HEK293 (cell line): ENCODE results near the gene SYNJ2.

ENCODE experiments used
- HOXD13 ChIP-seq: sonication (generic); formaldehyde crosslinking; IDR thresholded peaks from 2 replicates; pipeline ENCODE4 v1.8.0; 2022; ENCODE audit warnings: missing genetic modification reagents, borderline replicate concordance
- MYNN ChIP-seq: fragments of 450-650 bp; formaldehyde crosslinking; IDR thresholded peaks from 2 replicates; pipeline ENCODE4 v1.5.1; 2016; ENCODE audit warnings: missing biosample characterization, missing genetic modification characterization, borderline replicate concordance
- OVOL3 ChIP-seq: fragments of 450-650 bp; formaldehyde crosslinking; IDR thresholded peaks from 2 replicates; pipeline ENCODE4 v1.5.1; 2016; ENCODE audit warnings: missing biosample characterization, missing genetic modification characterization
- SP3 ChIP-seq: fragments of 450-650 bp; formaldehyde crosslinking; IDR thresholded peaks from 2 replicates; pipeline ENCODE4 v1.5.1; 2016; ENCODE audit warnings: missing biosample characterization, missing genetic modification characterization
- WT1 ChIP-seq: fragments of 450-650 bp; formaldehyde crosslinking; IDR thresholded peaks from 2 replicates; pipeline ENCODE4 v1.5.1; 2016; ENCODE audit warnings: missing biosample characterization, missing genetic modification characterization
- ZBTB1 ChIP-seq: fragments of 450-650 bp; formaldehyde crosslinking; IDR thresholded peaks from 2 replicates; pipeline ENCODE4 v1.5.1; 2016; ENCODE audit warnings: missing biosample characterization, missing genetic modification characterization
- ZBTB20 ChIP-seq: fragments of 450-650 bp; formaldehyde crosslinking; IDR thresholded peaks from 2 replicates; pipeline ENCODE4 v1.5.1; 2016; ENCODE audit warnings: missing biosample characterization, missing genetic modification characterization
- ZEB2 ChIP-seq: fragments of 450-650 bp; formaldehyde crosslinking; IDR thresholded peaks from 2 replicates; pipeline ENCODE4 v1.5.1; 2016; ENCODE audit warnings: missing biosample characterization, missing genetic modification characterization
- ZFP3 ChIP-seq: fragments of 450-650 bp; formaldehyde crosslinking; IDR thresholded peaks from 2 replicates; pipeline ENCODE4 v1.5.1; 2016; ENCODE audit warnings: low read depth, missing biosample characterization, missing genetic modification characterization
- ZFP41 ChIP-seq: fragments of 450-650 bp; formaldehyde crosslinking; IDR thresholded peaks from 2 replicates; pipeline ENCODE4 v1.5.1; 2016; ENCODE audit warnings: missing biosample characterization, missing genetic modification characterization, borderline replicate concordance
- ZNF10 ChIP-seq: fragments of 450-650 bp; formaldehyde crosslinking; IDR thresholded peaks from 2 replicates; pipeline ENCODE4 v1.5.1; 2017; ENCODE audit warnings: missing biosample characterization, missing genetic modification characterization
- ZNF138 ChIP-seq: fragments of 450-650 bp; formaldehyde crosslinking; IDR thresholded peaks from 2 replicates; pipeline ENCODE4 v1.5.1; 2016; ENCODE audit warnings: missing biosample characterization, missing genetic modification characterization, borderline replicate concordance
- ZNF19 ChIP-seq: fragments of 450-650 bp; formaldehyde crosslinking; IDR thresholded peaks from 2 replicates; pipeline ENCODE4; 2016; ENCODE audit warnings: missing biosample characterization, missing genetic modification characterization, low read depth
- ZNF202 ChIP-seq: fragments of 450-650 bp; formaldehyde crosslinking; IDR thresholded peaks from 2 replicates; pipeline ENCODE4 v1.5.1; 2016; ENCODE audit warnings: missing biosample characterization, missing genetic modification characterization, borderline replicate concordance
- ZNF221 ChIP-seq: fragments of 450-650 bp; formaldehyde crosslinking; IDR thresholded peaks from 2 replicates; pipeline ENCODE4 v1.5.1; 2017; ENCODE audit warnings: missing biosample characterization, missing genetic modification characterization, borderline replicate concordance
- ZNF23 ChIP-seq: fragments of 450-650 bp; formaldehyde crosslinking; IDR thresholded peaks from 2 replicates; pipeline ENCODE4 v1.5.1; 2016; ENCODE audit warnings: missing biosample characterization, missing genetic modification characterization, borderline replicate concordance
- ZNF292 ChIP-seq: fragments of 450-650 bp; formaldehyde crosslinking; IDR thresholded peaks from 2 replicates; pipeline ENCODE4 v1.5.1; 2016; ENCODE audit warnings: low read depth, missing biosample characterization, missing genetic modification characterization, borderline replicate concordance
- ZNF302 ChIP-seq: fragments of 450-650 bp; formaldehyde crosslinking; IDR thresholded peaks from 2 replicates; pipeline ENCODE4 v1.5.1; 2016; ENCODE audit warnings: missing biosample characterization, missing genetic modification characterization, low read depth
- ZNF335 ChIP-seq: fragments of 450-650 bp; formaldehyde crosslinking; conservative IDR thresholded peaks from 2 replicates; pipeline ENCODE4 v1.5.1; 2016; ENCODE audit warnings: missing biosample characterization, missing genetic modification characterization
- ZNF433 ChIP-seq: fragments of 450-650 bp; formaldehyde crosslinking; IDR thresholded peaks from 2 replicates; pipeline ENCODE4 v1.5.1; 2016; ENCODE audit warnings: missing biosample characterization, missing genetic modification characterization, low read depth
- ZNF48 ChIP-seq: fragments of 450-650 bp; formaldehyde crosslinking; IDR thresholded peaks from 2 replicates; pipeline ENCODE4 v1.5.1; 2016; ENCODE audit warnings: missing biosample characterization, missing genetic modification characterization
- ZNF558 ChIP-seq: fragments of 450-650 bp; formaldehyde crosslinking; IDR thresholded peaks from 2 replicates; pipeline ENCODE4 v1.5.1; 2016; ENCODE audit warnings: missing biosample characterization, missing genetic modification characterization
- ZNF585B ChIP-seq: fragments of 450-650 bp; formaldehyde crosslinking; IDR thresholded peaks from 2 replicates; pipeline ENCODE4 v1.5.1; 2016; ENCODE audit warnings: missing biosample characterization, missing genetic modification characterization
- ZNF600 ChIP-seq: fragments of 450-650 bp; formaldehyde crosslinking; IDR thresholded peaks from 2 replicates; pipeline ENCODE4 v1.5.1; 2016; ENCODE audit warnings: missing biosample characterization, missing genetic modification characterization
- ZNF677 ChIP-seq: fragments of 450-650 bp; IDR thresholded peaks from 2 replicates; pipeline ENCODE4 v1.5.0; 2018; ENCODE audit warnings: missing biosample characterization, mild to moderate bottlenecking, missing genetic modification characterization, moderate library complexity
- ZNF701 ChIP-seq: fragments of 450-650 bp; formaldehyde crosslinking; IDR thresholded peaks from 2 replicates; pipeline ENCODE4 v1.5.1; 2016; ENCODE audit warnings: missing biosample characterization, missing genetic modification characterization
- ZNF785 ChIP-seq: fragments of 450-650 bp; formaldehyde crosslinking; IDR thresholded peaks from 2 replicates; pipeline ENCODE4 v1.5.1; 2016; ENCODE audit warnings: missing biosample characterization, missing genetic modification characterization
- ZNF830 ChIP-seq: fragments of 450-650 bp; IDR thresholded peaks from 2 replicates; pipeline ENCODE4 v1.5.0; 2018; ENCODE audit warnings: missing biosample characterization, missing genetic modification characterization, low read depth, mild to moderate bottlenecking, moderate library complexity
- ZNF843 ChIP-seq: fragments of 450-650 bp; formaldehyde crosslinking; IDR thresholded peaks from 2 replicates; pipeline ENCODE4 v1.5.1; 2016; ENCODE audit warnings: missing biosample characterization, missing genetic modification characterization
- TF ChIP-seq, protein P1 (sequence below): fragments of 450-650 bp; formaldehyde crosslinking; IDR thresholded peaks from 2 replicates; pipeline ENCODE4 v1.5.1; 2017; ENCODE audit warnings: missing biosample characterization, missing genetic modification characterization
- TF ChIP-seq, protein P2 (sequence below): fragments of 450-650 bp; formaldehyde crosslinking; optimal IDR thresholded peaks from 2 replicates; pipeline ENCODE3; 2016; ENCODE audit warnings: missing biosample characterization, mild to moderate bottlenecking, missing genetic modification characterization
- TF ChIP-seq, protein P3 (sequence below): fragments of 450-650 bp; formaldehyde crosslinking; IDR thresholded peaks from 2 replicates; pipeline ENCODE4 v1.5.1; 2016; ENCODE audit warnings: missing biosample characterization, missing genetic modification characterization
- TF ChIP-seq, protein P4 (sequence below): fragments of 450-650 bp; formaldehyde crosslinking; IDR thresholded peaks from 2 replicates; pipeline ENCODE4 v1.5.1; 2017; ENCODE audit warnings: missing biosample characterization, missing genetic modification characterization
- TF ChIP-seq, protein P5 (sequence below): fragments of 450-650 bp; formaldehyde crosslinking; IDR thresholded peaks from 2 replicates; pipeline ENCODE4 v1.5.1; 2017; ENCODE audit warnings: missing biosample characterization, mild to moderate bottlenecking, missing genetic modification characterization, moderate library complexity

Gene SYNJ2

DNA sequence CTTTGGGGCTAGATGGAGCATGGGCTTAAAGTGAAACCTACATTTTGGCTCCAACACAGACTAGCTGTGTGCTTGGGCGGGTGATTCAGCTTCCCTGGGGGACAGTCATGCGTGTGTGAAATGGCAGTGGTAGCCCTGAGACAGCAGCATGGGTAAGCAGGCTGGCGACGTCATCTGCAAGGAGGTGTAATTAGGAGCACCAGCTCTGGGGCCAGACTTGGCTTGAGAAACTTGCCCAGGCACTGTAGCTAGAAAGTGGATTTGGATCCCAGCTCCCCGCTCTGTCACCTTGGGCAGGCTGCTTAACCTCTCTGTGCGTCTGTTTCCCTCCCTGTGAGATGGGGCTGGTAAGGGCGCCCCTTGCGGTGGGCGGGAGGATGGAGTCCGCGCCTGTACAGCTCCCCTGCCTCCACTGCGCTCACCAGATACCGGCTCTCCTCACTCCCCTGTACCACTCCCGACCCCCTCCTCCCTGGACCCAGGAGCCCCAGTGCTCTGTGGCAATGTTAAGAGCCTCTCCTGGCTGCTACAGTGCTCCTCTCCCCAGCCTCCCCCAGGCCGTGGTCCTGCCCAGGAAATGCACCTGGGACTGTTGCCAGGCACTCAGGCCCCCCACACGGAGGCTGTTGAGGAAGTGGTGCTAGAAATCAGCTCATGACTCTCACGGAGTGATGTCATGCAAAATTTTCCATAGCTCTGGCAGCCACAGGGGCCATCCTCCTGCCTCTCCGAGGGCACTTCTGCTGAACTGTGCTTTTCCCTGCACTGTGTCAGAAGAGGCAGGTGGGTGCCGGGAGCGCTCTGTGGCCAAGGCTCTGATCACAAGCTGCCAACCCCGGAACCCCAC, 44.6 kb downstream of the SYNJ2 start (continued):
- TF ChIP-seq, protein P1, sequence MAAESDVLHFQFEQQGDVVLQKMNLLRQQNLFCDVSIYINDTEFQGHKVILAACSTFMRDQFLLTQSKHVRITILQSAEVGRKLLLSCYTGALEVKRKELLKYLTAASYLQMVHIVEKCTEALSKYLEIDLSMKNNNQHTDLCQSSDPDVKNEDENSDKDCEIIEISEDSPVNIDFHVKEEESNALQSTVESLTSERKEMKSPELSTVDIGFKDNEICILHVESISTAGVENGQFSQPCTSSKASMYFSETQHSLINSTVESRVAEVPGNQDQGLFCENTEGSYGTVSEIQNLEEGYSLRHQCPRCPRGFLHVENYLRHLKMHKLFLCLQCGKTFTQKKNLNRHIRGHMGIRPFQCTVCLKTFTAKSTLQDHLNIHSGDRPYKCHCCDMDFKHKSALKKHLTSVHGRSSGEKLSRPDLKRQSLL (tag by site-specific recombination), result no peak
- TF ChIP-seq SP3 (tag by site-specific recombination) (no peak), ZNF292 (no peak), ZNF335 (tag by site-specific recombination) (peak; percentile 84), ZNF138 (tag by site-specific recombination) (no peak), ZNF10 (tag by site-specific recombination) (no peak), HOXD13 (CRISPR knock-in tag) (no peak; the same call in 1 of the 2 replicates), ZEB2 (tag by site-specific recombination) (peak; percentile 91), ZNF701 (no peak), ZNF558 (tag by site-specific recombination) (peak; percentile 12; the same call in 1 of the 2 replicates), ZNF302 (tag by site-specific recombination) (no peak), ZNF585B (tag by site-specific recombination) (no peak), ZFP3 (tag by site-specific recombination) (peak; percentile 52; the same call in 1 of the 2 replicates), ZNF23 (tag by site-specific recombination) (no peak), ZNF48 (tag by site-specific recombination) (no peak), ZNF830 (tag by site-specific recombination) (no peak), ZBTB1 (tag by site-specific recombination) (no peak), ZNF433 (tag by site-specific recombination) (no peak), OVOL3 (tag by site-specific recombination) (no peak), ZNF221 (no peak), ZNF19 (tag by site-specific recombination) (no peak), ZNF843 (0 out of 2 replicates have a peak, but pooled peaks have one; percentile 46), ZNF600 (peak; percentile 85), ZNF677 (tag by site-specific recombination) (no peak), ZNF785 (tag by site-specific recombination) (no peak), WT1 (tag by site-specific recombination) (peak; percentile 60), ZFP41 (tag by site-specific recombination) (no peak), MYNN (peak; percentile 24; the same call in 1 of the 2 replicates), ZBTB20 (peak; percentile 37), ZNF202 (tag by site-specific recombination) (no peak)
- TF ChIP-seq, protein P2, sequence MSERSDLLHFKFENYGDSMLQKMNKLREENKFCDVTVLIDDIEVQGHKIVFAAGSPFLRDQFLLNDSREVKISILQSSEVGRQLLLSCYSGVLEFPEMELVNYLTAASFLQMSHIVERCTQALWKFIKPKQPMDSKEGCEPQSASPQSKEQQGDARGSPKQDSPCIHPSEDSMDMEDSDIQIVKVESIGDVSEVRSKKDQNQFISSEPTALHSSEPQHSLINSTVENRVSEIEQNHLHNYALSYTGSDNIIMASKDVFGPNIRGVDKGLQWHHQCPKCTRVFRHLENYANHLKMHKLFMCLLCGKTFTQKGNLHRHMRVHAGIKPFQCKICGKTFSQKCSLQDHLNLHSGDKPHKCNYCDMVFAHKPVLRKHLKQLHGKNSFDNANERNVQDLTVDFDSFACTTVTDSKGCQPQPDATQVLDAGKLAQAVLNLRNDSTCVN (tag by site-specific recombination), result peak; percentile 30
- TF ChIP-seq, protein P3, sequence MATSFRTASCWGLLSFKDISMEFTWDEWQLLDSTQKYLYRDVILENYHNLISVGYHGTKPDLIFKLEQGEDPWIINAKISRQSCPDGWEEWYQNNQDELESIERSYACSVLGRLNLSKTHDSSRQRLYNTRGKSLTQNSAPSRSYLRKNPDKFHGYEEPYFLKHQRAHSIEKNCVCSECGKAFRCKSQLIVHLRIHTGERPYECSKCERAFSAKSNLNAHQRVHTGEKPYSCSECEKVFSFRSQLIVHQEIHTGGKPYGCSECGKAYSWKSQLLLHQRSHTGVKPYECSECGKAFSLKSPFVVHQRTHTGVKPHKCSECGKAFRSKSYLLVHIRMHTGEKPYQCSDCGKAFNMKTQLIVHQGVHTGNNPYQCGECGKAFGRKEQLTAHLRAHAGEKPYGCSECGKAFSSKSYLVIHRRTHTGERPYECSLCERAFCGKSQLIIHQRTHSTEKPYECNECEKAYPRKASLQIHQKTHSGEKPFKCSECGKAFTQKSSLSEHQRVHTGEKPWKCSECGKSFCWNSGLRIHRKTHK (tag by site-specific recombination), result no peak
- TF ChIP-seq, protein P4, sequence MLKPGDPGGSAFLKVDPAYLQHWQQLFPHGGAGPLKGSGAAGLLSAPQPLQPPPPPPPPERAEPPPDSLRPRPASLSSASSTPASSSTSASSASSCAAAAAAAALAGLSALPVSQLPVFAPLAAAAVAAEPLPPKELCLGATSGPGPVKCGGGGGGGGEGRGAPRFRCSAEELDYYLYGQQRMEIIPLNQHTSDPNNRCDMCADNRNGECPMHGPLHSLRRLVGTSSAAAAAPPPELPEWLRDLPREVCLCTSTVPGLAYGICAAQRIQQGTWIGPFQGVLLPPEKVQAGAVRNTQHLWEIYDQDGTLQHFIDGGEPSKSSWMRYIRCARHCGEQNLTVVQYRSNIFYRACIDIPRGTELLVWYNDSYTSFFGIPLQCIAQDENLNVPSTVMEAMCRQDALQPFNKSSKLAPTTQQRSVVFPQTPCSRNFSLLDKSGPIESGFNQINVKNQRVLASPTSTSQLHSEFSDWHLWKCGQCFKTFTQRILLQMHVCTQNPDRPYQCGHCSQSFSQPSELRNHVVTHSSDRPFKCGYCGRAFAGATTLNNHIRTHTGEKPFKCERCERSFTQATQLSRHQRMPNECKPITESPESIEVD (tag by site-specific recombination), result no peak
- TF ChIP-seq, protein P5, sequence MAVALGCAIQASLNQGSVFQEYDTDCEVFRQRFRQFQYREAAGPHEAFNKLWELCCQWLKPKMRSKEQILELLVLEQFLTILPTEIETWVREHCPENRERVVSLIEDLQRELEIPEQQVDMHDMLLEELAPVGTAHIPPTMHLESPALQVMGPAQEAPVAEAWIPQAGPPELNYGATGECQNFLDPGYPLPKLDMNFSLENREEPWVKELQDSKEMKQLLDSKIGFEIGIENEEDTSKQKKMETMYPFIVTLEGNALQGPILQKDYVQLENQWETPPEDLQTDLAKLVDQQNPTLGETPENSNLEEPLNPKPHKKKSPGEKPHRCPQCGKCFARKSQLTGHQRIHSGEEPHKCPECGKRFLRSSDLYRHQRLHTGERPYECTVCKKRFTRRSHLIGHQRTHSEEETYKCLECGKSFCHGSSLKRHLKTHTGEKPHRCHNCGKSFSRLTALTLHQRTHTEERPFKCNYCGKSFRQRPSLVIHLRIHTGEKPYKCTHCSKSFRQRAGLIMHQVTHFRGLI, result 0 out of 2 replicates have a peak, but pooled peaks have one; percentile 14
